PC-9 (cell line): ENCODE measurements around the gene PPRC1. TPM values are rescaled to one million over a fixed set of nuclear protein-coding genes. Genes with fewer than 3 reads are reported as not detected.

ENCODE experiments used
- BruUV-seq: library from RNA; stranded (reverse); fragments of 400-500 nt; replicated peaks from 2 replicates; lab custom pipeline; 2021; lab: Mats Ljungman, UMichigan
- CTCF ChIA-PET: fragments of 300-600 bp; sonication (Branson Sonifier 250); formaldehyde crosslinking; loops from one replicate; lab custom pipeline; 2022; ENCODE audit warnings: antibody characterized with exemption; lab: Charles Lee
- POLR2A ChIA-PET: fragments of 300-600 bp; sonication (Branson Sonifier 250); formaldehyde crosslinking; loops from one replicate; lab custom pipeline; 2022; ENCODE audit warnings: antibody characterized with exemption; ENCODE audit not compliant: unreplicated experiment; lab: Charles Lee
- DNase-seq, 2 experiments: peaks; one replicate each; pipeline versions ENCODE4 v3.0.0 to v3.0.0-alpha.2; 2015 to 2022; ENCODE audit warnings: mixed read lengths in 1 of 2
- H2AFZ ChIP-seq: fragments of 200-600 bp; sonication (generic); 2 replicates; pipeline ENCODE4 v1.8.1; 2017; ENCODE audit warnings: antibody characterized with exemption
- H3F3A ChIP-seq: fragments of 200-600 bp; sonication (generic); 2 replicates; pipeline ENCODE4 v1.8.1; 2017; ENCODE audit warnings: antibody characterized with exemption, mild to moderate bottlenecking, low read depth; ENCODE audit not compliant: insufficient read depth
- H3K27ac ChIP-seq: fragments of 200-600 bp; sonication (generic); 2 replicates; pipeline ENCODE4 v1.6.1; 2016; ENCODE audit warnings: mixed run types
- H3K27me3 ChIP-seq: fragments of 200-600 bp; sonication (generic); 2 replicates; pipeline ENCODE4 v1.6.1; 2016; ENCODE audit warnings: low read depth, mixed run types; ENCODE audit not compliant: insufficient read depth
- H3K36me3 ChIP-seq: fragments of 200-600 bp; sonication (generic); 2 replicates; pipeline ENCODE4 v1.6.1; 2016; ENCODE audit warnings: low read depth, mixed run types
- H3K4me1 ChIP-seq: fragments of 200-600 bp; sonication (generic); replicated peaks from 2 replicates; pipeline ENCODE4 v1.6.1; 2016; ENCODE audit warnings: mixed run types; ENCODE audit not compliant: insufficient read depth
- H3K4me2 ChIP-seq: fragments of 200-600 bp; sonication (generic); 2 replicates; pipeline ENCODE4 v1.6.1; 2017; ENCODE audit warnings: mixed run types
- H3K4me3 ChIP-seq: fragments of 200-600 bp; sonication (generic); 2 replicates; pipeline ENCODE4 v1.6.1; 2016; ENCODE audit warnings: mixed run types
- H3K79me2 ChIP-seq: fragments of 200-600 bp; sonication (generic); 2 replicates; pipeline ENCODE4 v1.6.1; 2017; ENCODE audit warnings: low read depth, mixed run types
- H3K9me2 ChIP-seq: fragments of 200-600 bp; sonication (generic); 2 replicates; pipeline ENCODE4 v1.8.1; 2017; ENCODE audit warnings: mild to moderate bottlenecking; ENCODE audit not compliant: insufficient read depth
- H3K9me3 ChIP-seq: fragments of 200-600 bp; sonication (generic); 2 replicates; pipeline ENCODE4 v1.8.1; 2016; ENCODE audit warnings: low read depth; ENCODE audit not compliant: insufficient read depth
- H4K20me1 ChIP-seq: fragments of 200-600 bp; sonication (generic); 2 replicates; pipeline ENCODE4 v1.8.1; 2017; ENCODE audit not compliant: insufficient read depth
- EZH2 ChIP-seq: fragments of 200-600 bp; sonication (generic); IDR thresholded peaks from 2 replicates; pipeline ENCODE4 v1.8.0; 2017; ENCODE audit warnings: antibody characterized with exemption, low read depth
- intact Hi-C: fragments of 100-400 bp; cut with micrococcal nuclease; formaldehyde crosslinking; loops from one replicate; pipeline ENCODE4 v1.10.0; 2022; ENCODE audit not compliant: unreplicated experiment
- total RNA-seq: library from RNA; stranded (reverse); gene quantifications from 2 replicates; pipeline ENCODE4 v1.2.3, GENCODE V29; 2021
- TF ChIP-seq, protein P1 (sequence below): fragments of 200-600 bp; sonication (generic); conservative IDR thresholded peaks from 2 replicates; pipeline ENCODE4 v1.6.1; 2017; ENCODE audit warnings: mixed run types, antibody characterized with exemption, mild to moderate bottlenecking, moderate library complexity

Gene PPRC1
- total RNA-seq, 1 experiment from 2014 or later, result 22.9 TPM

DNA sequence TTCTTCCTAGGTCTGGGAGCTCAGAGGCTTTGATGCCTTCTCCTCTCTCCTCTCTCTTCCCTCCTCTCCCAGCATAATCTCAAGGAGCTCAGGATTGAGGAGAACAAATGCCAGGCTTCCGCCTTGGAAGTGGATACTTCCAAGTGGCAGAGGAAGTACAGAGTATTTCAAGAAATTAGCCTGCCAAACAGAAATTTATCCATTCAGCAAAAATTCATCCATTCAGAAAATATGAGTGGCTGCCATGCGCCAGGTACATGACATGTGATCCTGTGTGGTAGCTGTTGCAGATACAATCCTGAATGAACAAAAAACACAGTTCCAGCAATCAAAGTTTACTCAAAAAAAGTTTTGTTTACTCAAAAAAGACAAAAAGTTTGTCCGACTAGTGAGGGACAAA is 37.8 kb downstream of the PPRC1 start:
- no peak for DNase-seq
- Histone ChIP-seq H3K36me3 (no peaks in the 10 kb centered on the region), H3K27ac (no peak overlapping the region), H3K9me3 (no peaks in the 10 kb centered on the region), H2AFZ (no peak overlapping the region), H3K79me2 (no peaks in the 10 kb centered on the region), H3K4me1 (no peaks in the 10 kb centered on the region), H4K20me1 (no peaks in the 10 kb centered on the region), H3K4me3 (no peak overlapping the region), H3K9me2 (no peaks in the 10 kb centered on the region), H3K27me3 (no peaks in the 10 kb centered on the region), H3F3A (peaks cover under 1% of the 10 kb centered on the region; the same call in 1 of the 2 replicates), H3K4me2 (no peak overlapping the region)
- BruUV-seq, result no TSS peak
- no peak for TF ChIP-seq EZH2
- TF ChIP-seq, protein P1, sequence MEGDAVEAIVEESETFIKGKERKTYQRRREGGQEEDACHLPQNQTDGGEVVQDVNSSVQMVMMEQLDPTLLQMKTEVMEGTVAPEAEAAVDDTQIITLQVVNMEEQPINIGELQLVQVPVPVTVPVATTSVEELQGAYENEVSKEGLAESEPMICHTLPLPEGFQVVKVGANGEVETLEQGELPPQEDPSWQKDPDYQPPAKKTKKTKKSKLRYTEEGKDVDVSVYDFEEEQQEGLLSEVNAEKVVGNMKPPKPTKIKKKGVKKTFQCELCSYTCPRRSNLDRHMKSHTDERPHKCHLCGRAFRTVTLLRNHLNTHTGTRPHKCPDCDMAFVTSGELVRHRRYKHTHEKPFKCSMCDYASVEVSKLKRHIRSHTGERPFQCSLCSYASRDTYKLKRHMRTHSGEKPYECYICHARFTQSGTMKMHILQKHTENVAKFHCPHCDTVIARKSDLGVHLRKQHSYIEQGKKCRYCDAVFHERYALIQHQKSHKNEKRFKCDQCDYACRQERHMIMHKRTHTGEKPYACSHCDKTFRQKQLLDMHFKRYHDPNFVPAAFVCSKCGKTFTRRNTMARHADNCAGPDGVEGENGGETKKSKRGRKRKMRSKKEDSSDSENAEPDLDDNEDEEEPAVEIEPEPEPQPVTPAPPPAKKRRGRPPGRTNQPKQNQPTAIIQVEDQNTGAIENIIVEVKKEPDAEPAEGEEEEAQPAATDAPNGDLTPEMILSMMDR, result no peak
- intact Hi-C loops, result no loop called here
- ChIA-PET POLR2A (no interaction called here), CTCF (no interaction called here)

- Histone ChIP-seq H4K20me1 (no peaks in the 10 kb centered on the region), H3K4me2 (no peak overlapping the region), H3K4me3 (no peak overlapping the region), H3K9me2 (no peaks in the 10 kb centered on the region), H3K27ac (no peak overlapping the region), H3F3A (no peaks in the 10 kb centered on the region), H3K79me2 (no peaks in the 10 kb centered on the region), H3K4me1 (no peaks in the 10 kb centered on the region), H2AFZ (no peak overlapping the region), H3K27me3 (no peaks in the 10 kb centered on the region), H3K9me3 (no peaks in the 10 kb centered on the region), H3K36me3 (no peaks in the 10 kb centered on the region)
- intact Hi-C loops, result no loop called here
- DNase-seq, result no peak
- no peak for TF ChIP-seq EZH2
- TF ChIP-seq, protein P1, result no peak
- ChIA-PET CTCF (interaction anchor here (0.6 kb wide), 1 partner anchor 9 kb away, joined by 3 read pairs; no protein-coding TSS in a partner anchor), POLR2A (no interaction called here)
- no TSS peak for BruUV-seq
These were observed 39.4 kb downstream of the PPRC1 start for GRCh38 chr10:102172288-102172687.

DNA sequence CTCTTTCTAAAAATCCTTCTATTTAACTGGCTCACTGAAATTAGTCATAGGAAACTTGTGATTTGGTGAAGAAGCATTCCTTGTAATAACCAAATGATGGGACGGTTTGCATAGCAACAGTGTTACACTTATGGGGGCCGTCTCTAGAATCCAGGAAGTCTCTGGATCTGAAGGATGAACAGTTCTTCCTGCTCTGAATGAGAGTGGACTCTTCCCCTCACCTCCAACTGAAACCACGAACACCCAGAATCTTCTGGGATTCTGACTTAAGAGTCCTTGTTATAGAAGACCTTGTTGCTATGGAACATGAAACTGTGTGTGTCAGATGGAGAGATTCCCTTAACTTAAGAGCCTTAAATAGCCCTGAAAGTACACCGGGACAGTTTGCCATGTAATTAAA is 42.6 kb downstream of the PPRC1 start:
- H3F3A ChIP-seq, result no peaks in the 10 kb centered on the region
- ChIA-PET CTCF (no interaction called here), POLR2A (no interaction called here)
- no peaks in the 10 kb centered on the region for H3K36me3 ChIP-seq
- no peak overlapping the region for H3K27ac ChIP-seq
- TF ChIP-seq EZH2, result no peak
- TF ChIP-seq, protein P1, result no peak
- H3K4me2 ChIP-seq, result no peak overlapping the region
- H3K4me3 ChIP-seq, result no peak overlapping the region
- H2AFZ ChIP-seq, result no peak overlapping the region
- H3K79me2 ChIP-seq, result no peaks in the 10 kb centered on the region
- no peak for DNase-seq
- H4K20me1 ChIP-seq, result no peaks in the 10 kb centered on the region
- BruUV-seq, result no TSS peak
- H3K9me3 ChIP-seq, result no peaks in the 10 kb centered on the region
- no peaks in the 10 kb centered on the region for H3K27me3 ChIP-seq
- H3K9me2 ChIP-seq, result no peaks in the 10 kb centered on the region
- intact Hi-C loops, result no loop called here
- H3K4me1 ChIP-seq, result no peaks in the 10 kb centered on the region
